SK-N-SH (cell line): ENCODE measurements around the gene TMEM80. TPM values are rescaled to one million over a fixed set of nuclear protein-coding genes. Genes with fewer than 3 reads are reported as not detected.
A peak's percentile ranks its signal among the peaks of the same experiment; 100 is the strongest.

Experiments
- CTCF ChIA-PET: fragments of 300-600, 350-600 bp; formaldehyde crosslinking; extraction: SDS; loops from one replicate; lab custom pipeline; 2021; lab: Yijun Ruan, JAX
- POLR2A ChIA-PET: fragments of 350-600 bp; sonication (Branson Sonifier 250); formaldehyde crosslinking; extraction: SDS; loops from one replicate; lab custom pipeline; 2020; ENCODE audit warnings: antibody characterized with exemption, inconsistent platforms; lab: Yijun Ruan, JAX
- DNase-seq: peaks from one replicate; pipeline ENCODE4 v3.0.0; 2012
- H2AFZ ChIP-seq: fragments of 200-600 bp; sonication (generic); 2 replicates; pipeline ENCODE4 v1.8.1; 2016; ENCODE audit warnings: antibody characterized with exemption, mild to moderate bottlenecking, low read depth
- H3F3A ChIP-seq: fragments of 200-600 bp; sonication (generic); replicated peaks from 2 replicates; pipeline ENCODE3; 2016; ENCODE audit warnings: antibody characterized with exemption, mild to moderate bottlenecking; ENCODE audit not compliant: insufficient read depth
- H3K27ac ChIP-seq, 2 experiments: fragments of 200-500 bp in 1 of 2; fragments of 200-600 bp in 1 of 2; sonication (Bioruptor generic) in 1 of 2; sonication (generic), shearing (Covaris generic) in 1 of 2; 2 replicates each; pipeline versions ENCODE4 v1.5.1 to v1.6.1; 2014 to 2016; ENCODE audit warnings: low read depth in 2 of 2, inconsistent platforms in 1 of 2, low read length in 1 of 2, mild to moderate bottlenecking in 1 of 2, mixed read lengths in 1 of 2
- H3K27me3 ChIP-seq: fragments of 200-600 bp; sonication (generic), shearing (Covaris generic); 2 replicates; pipeline ENCODE4 v1.6.1; 2016; ENCODE audit warnings: mixed run types; ENCODE audit not compliant: insufficient read depth
- H3K36me3 ChIP-seq, 2 experiments: fragments of 200-500 bp in 1 of 2; fragments of 200-600 bp in 1 of 2; sonication (Bioruptor generic) in 1 of 2; sonication (generic) in 1 of 2; replicated peaks in 1 of 2; 2 replicates each; pipeline versions ENCODE3 to v1.5.1; 2014 to 2016; ENCODE audit warnings: low read length in 1 of 2, mild to moderate bottlenecking in 1 of 2; ENCODE audit not compliant: insufficient read depth in 2 of 2, control insufficient read depth in 1 of 2
- H3K4me1 ChIP-seq, 2 experiments: fragments of 200-500 bp in 1 of 2; fragments of 200-600 bp in 1 of 2; sonication (Bioruptor generic) in 1 of 2; sonication (generic), shearing (Covaris generic) in 1 of 2; 2 replicates each; pipeline versions ENCODE4 v1.5.1 to v1.6.1; 2014 to 2016; ENCODE audit warnings: low read depth in 1 of 2, low read length in 1 of 2, mixed run types in 1 of 2; ENCODE audit not compliant: insufficient read depth in 2 of 2, control insufficient read depth in 1 of 2
- H3K4me2 ChIP-seq: fragments of 200-600 bp; sonication (generic), shearing (Covaris generic); 2 replicates; pipeline ENCODE4 v1.6.1; 2017; ENCODE audit warnings: mixed run types
- H3K4me3 ChIP-seq, 2 experiments: fragments of 200-500 bp in 1 of 2; fragments of 200-600 bp in 1 of 2; sonication (Bioruptor generic) in 1 of 2; sonication (generic), shearing (Covaris generic) in 1 of 2; 2 replicates each; pipeline versions ENCODE4 v1.5.1 to v1.8.1; 2014 to 2016; ENCODE audit warnings: low read depth in 2 of 2, inconsistent platforms in 1 of 2, low read length in 1 of 2, mild to moderate bottlenecking in 1 of 2, mixed read lengths in 1 of 2, moderate library complexity in 1 of 2
- H3K79me2 ChIP-seq: fragments of 200-600 bp; sonication (generic); 2 replicates; pipeline ENCODE4 v1.8.1; 2017; ENCODE audit warnings: mild to moderate bottlenecking; ENCODE audit not compliant: insufficient read depth
- H3K9ac ChIP-seq: fragments of 200-600 bp; sonication (generic); 2 replicates; pipeline ENCODE4 v1.6.1; 2017; ENCODE audit warnings: mixed run types
- H3K9me2 ChIP-seq: fragments of 200-600 bp; sonication (generic); 2 replicates; pipeline ENCODE4 v1.6.1; 2017; ENCODE audit warnings: mixed run types
- H3K9me3 ChIP-seq: fragments of 200-600 bp; sonication (generic); 2 replicates; pipeline ENCODE4 v1.6.1; 2017; ENCODE audit warnings: mixed run types, mild to moderate bottlenecking, moderate library complexity
- H4K20me1 ChIP-seq: fragments of 200-600 bp; sonication (generic); 2 replicates; pipeline ENCODE4 v1.6.1; 2017; ENCODE audit warnings: mild to moderate bottlenecking, mixed run types; ENCODE audit not compliant: insufficient read depth
- CHD2 ChIP-seq: fragments of 150-350 bp; IDR thresholded peaks from 2 replicates; pipeline ENCODE4 v1.6.1; 2018; ENCODE audit warnings: low read length; ENCODE audit not compliant: partially characterized antibody
- EZH2phosphoT487 ChIP-seq: fragments of 200-600 bp; sonication (generic); IDR thresholded peaks from 2 replicates; pipeline ENCODE4 v1.6.1; 2017; ENCODE audit warnings: low read depth, mixed run types, mild to moderate bottlenecking, antibody characterized with exemption, moderate library complexity, borderline replicate concordance
- FOXJ3 ChIP-seq: sonication (generic); formaldehyde crosslinking; IDR thresholded peaks from 2 replicates; pipeline ENCODE4 v1.5.1; 2020; ENCODE audit warnings: mild to moderate bottlenecking, missing genetic modification reagents
- FOXM1 ChIP-seq: IDR thresholded peaks from 2 replicates; pipeline ENCODE4 v1.4.0; 2012; ENCODE audit warnings: low read depth, mild to moderate bottlenecking
- IRF3 ChIP-seq: fragments of 150-350 bp; IDR thresholded peaks from 2 replicates; pipeline ENCODE4 v1.6.1; 2016; ENCODE audit warnings: mild to moderate bottlenecking, low read depth, low read length
- JUND ChIP-seq: IDR thresholded peaks from 2 replicates; pipeline ENCODE4 v1.4.0; 2012
- NFIC ChIP-seq: IDR thresholded peaks from 2 replicates; pipeline ENCODE4 v1.4.0; 2012; ENCODE audit warnings: borderline replicate concordance
- NRF1 ChIP-seq: IDR thresholded peaks from 2 replicates; pipeline ENCODE4 v1.6.1; 2012; ENCODE audit warnings: low read depth, mild to moderate bottlenecking, low read length
- PBX3 ChIP-seq: IDR thresholded peaks from 2 replicates; pipeline ENCODE4; 2012
- RAD21 ChIP-seq: IDR thresholded peaks from 2 replicates; pipeline ENCODE4 v1.6.1; 2012; ENCODE audit warnings: mild to moderate bottlenecking, low read length
- RCOR1 ChIP-seq: fragments of 150-350 bp; IDR thresholded peaks from 2 replicates; pipeline ENCODE4 v1.6.1; 2017; ENCODE audit warnings: antibody characterized with exemption, low read length
- RFX5 ChIP-seq: IDR thresholded peaks from 2 replicates; pipeline ENCODE4 v1.6.1; 2012; ENCODE audit warnings: mild to moderate bottlenecking, improper control_type of control experiment, low read length
- SIN3A ChIP-seq: IDR thresholded peaks from 2 replicates; pipeline ENCODE4 v1.6.1; 2012; ENCODE audit warnings: low read depth, mild to moderate bottlenecking, low read length, moderate library complexity, borderline replicate concordance
- TCF12 ChIP-seq: IDR thresholded peaks from 2 replicates; pipeline ENCODE4 v1.4.0; 2012
- TEAD4 ChIP-seq: IDR thresholded peaks from 2 replicates; pipeline ENCODE4 v1.4.0; 2012; ENCODE audit warnings: mild to moderate bottlenecking, borderline replicate concordance; ENCODE audit not compliant: insufficient read depth
- WGBS: methylation state at CpG from one replicate; pipeline ENCODE4 v1.1.6; 2017; ENCODE audit warnings: low lambda C conversion rate; 5-methylcytosine and 5-hydroxymethylcytosine counted together
- polyA plus RNA-seq, 3 experiments: library from polyadenylated mRNA; depleted of rRNA; stranded (reverse); fragments of >200 nt; gene quantifications; 2 replicates each; pipeline ENCODE4 v1.2.3, GENCODE V29; 2012

The TMEM80 gene
- polyA plus RNA-seq, 1 of the 3 experiments (the other 2 are of a cell fraction): 40.4 TPM

- Histone ChIP-seq H3K36me3 (no peaks in the 10 kb centered on the region), H3K4me2 (0 out of 2 replicates have a peak overlapping the region, but pooled peaks have one; percentile 15), H3K4me3 (peak overlapping the region in 1 of 2 experiments; percentile 17; a peak in 1 of 4 replicates), H3K4me1 (peaks cover 0 to 19% of the 10 kb centered on the region in 2 experiments; a peak in 1 of 4 replicates), H3K27me3 (peaks cover 29% of the 10 kb centered on the region), H3K79me2 (no peaks in the 10 kb centered on the region), H3K9me3 (no peaks in the 10 kb centered on the region), H4K20me1 (no peaks in the 10 kb centered on the region), H3K9ac (no peak overlapping the region), H3F3A (peaks cover 9% of the 10 kb centered on the region), H2AFZ (no peak overlapping the region), H3K27ac (no peak overlapping the region), H3K9me2 (no peaks in the 10 kb centered on the region)
- peak; percentile 51 for DNase-seq
- TF ChIP-seq TCF12: no peak
- peak; percentile 32; the same call in 1 of the 2 replicates for TF ChIP-seq NRF1
- WGBS: 43% methylated on average over 17 of the region's 53 CpGs
- ChIA-PET POLR2A (no interaction called here), CTCF (interaction anchor here (0.9 to 11.8 kb wide), 10 partner anchors 9 to 277 kb away, joined by 3 to 150 read pairs (median 6); partner anchors contain the start of genes DEAF1, TALDO1 and TMEM80)
Observed at GRCh38 chr11:725624-726202, 30.1 kb downstream of the TMEM80 start.

GRCh38 chr11:726278-727220 lies 30.9 kb downstream of the TMEM80 start:
- Histone ChIP-seq H3K4me2 (peak overlapping the region; percentile 15; the same call in 1 of the 2 replicates), H3K27me3 (peaks cover 21% of the 10 kb centered on the region), H3K36me3 (no peaks in the 10 kb centered on the region), H3K9ac (no peak overlapping the region), H3K4me1 (peaks cover 0 to 13% of the 10 kb centered on the region in 2 experiments; a peak in 1 of 4 replicates), H3K9me2 (no peaks in the 10 kb centered on the region), H3K79me2 (no peaks in the 10 kb centered on the region), H3K4me3 (peak overlapping the region in 1 of 2 experiments; percentile 19; a peak in 1 of 4 replicates), H3K9me3 (no peaks in the 10 kb centered on the region), H2AFZ (no peak overlapping the region), H3K27ac (no peak overlapping the region), H3F3A (peaks cover 9% of the 10 kb centered on the region), H4K20me1 (no peaks in the 10 kb centered on the region)
- ChIA-PET CTCF (interaction anchor here (0.8 to 11.8 kb wide), 22 partner anchors 7 to 278 kb away, joined by 3 to 150 read pairs (median 7); partner anchors contain the start of genes DEAF1, TALDO1 and TMEM80), POLR2A (no interaction called here)
- TF ChIP-seq FOXM1 (no peak), TCF12 (no peak), NFIC (no peak), JUND (no peak), CHD2 (no peak), NRF1 (no peak), SIN3A (no peak), FOXJ3 (CRISPR knock-in tag) (no peak), PBX3 (no peak), RCOR1 (no peak), TEAD4 (no peak), RFX5 (no peak), RAD21 (no peak), EZH2phosphoT487 (no peak), IRF3 (no peak)
- WGBS: 64% methylated on average over 23 of the region's 61 CpGs
- DNase-seq: peak; percentile 71
